ENCODE data around the gene PRRG4.

DNA sequence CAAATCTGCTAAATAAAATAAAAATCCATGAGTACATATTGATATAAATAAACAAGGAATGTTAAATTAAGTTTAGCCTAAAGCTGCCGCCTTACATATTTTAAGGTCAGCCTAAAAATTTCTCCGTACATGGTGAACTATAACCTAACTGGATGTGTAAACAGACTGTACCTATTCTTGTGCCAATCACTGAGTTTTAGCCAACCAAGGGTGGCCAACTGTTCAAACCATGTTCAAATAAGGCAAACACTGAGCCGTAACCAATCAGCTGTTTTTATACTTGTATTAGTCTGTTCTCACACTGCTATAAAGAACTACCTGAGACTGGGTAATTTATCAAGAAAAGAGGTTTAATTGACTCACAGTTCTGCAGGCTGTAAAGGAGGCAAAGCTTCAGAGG is 54.3 kb downstream of the PRRG4 start:
- TF ChIP-seq, protein P1, sequence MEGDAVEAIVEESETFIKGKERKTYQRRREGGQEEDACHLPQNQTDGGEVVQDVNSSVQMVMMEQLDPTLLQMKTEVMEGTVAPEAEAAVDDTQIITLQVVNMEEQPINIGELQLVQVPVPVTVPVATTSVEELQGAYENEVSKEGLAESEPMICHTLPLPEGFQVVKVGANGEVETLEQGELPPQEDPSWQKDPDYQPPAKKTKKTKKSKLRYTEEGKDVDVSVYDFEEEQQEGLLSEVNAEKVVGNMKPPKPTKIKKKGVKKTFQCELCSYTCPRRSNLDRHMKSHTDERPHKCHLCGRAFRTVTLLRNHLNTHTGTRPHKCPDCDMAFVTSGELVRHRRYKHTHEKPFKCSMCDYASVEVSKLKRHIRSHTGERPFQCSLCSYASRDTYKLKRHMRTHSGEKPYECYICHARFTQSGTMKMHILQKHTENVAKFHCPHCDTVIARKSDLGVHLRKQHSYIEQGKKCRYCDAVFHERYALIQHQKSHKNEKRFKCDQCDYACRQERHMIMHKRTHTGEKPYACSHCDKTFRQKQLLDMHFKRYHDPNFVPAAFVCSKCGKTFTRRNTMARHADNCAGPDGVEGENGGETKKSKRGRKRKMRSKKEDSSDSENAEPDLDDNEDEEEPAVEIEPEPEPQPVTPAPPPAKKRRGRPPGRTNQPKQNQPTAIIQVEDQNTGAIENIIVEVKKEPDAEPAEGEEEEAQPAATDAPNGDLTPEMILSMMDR (conservative IDR thresholded peaks at IDR 0.05 in 1 of 2, IDR thresholded peaks at IDR 0.05 in 1 of 2; ENCODE audit: low read depth in 1 of 2, low read length in 2 of 2) = no peak
- no peak for TF ChIP-seq EZH2 (IDR thresholded peaks at IDR 0.05; ENCODE audit: low read length, missing control alignments)

Measured in fibroblast of lung (primary cell).